H54 (cell line): ENCODE data around the gene TCP11.
"Not testable (repeated sequence)": the region's sequence is repeated elsewhere in the genome, so short reads cannot be mapped to it uniquely, and the experiment has no call there.

Source experiments
- DNase-seq: peaks from one replicate; pipeline ENCODE4 v3.0.0; 2011; ENCODE audit warnings: low spot score, mixed read lengths; ENCODE audit not compliant: insufficient read length
- FAIRE-seq: peaks from 3 replicates; lab custom pipeline; 2011; peaks lifted over from hg19 to GRCh38; lab: Jason Lieb, UNC
- POLR2A ChIP-seq: IDR thresholded peaks from 2 replicates; pipeline ENCODE4 v1.6.1; 2011; ENCODE audit warnings: low read depth, mild to moderate bottlenecking, low read length

The TCP11 gene

DNA sequence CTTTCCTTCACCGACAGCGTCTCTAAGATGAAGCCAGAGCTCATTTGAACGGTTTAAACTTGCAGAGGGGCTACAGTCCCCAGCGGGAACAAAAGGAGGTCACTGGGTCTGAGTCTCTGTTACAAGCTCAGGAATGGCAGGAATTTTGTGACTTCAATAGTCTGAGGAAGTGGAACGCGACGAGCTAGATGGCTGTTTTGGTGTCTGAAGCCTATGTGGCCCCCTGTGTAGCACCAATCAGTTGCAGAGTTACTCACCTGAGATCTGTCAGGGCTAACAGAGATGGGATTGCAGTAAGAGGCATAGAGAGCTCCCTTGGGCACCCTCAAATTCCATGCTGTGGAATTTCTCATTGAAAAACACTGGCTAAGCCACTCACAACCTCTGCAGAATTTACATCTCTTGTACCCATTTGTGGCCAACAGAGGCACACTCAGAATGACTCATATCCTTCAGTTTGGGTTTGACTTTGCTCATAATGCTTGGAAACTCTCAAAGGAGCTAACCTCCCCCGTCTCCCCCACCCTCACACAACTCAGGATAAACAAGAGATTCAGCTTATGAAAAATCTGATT is 7.1 kb upstream of the TCP11 start:
- FAIRE-seq (peak; percentile 89), DNase-seq (peak; percentile 40)
- TF ChIP-seq POLR2A: no peak

DNA sequence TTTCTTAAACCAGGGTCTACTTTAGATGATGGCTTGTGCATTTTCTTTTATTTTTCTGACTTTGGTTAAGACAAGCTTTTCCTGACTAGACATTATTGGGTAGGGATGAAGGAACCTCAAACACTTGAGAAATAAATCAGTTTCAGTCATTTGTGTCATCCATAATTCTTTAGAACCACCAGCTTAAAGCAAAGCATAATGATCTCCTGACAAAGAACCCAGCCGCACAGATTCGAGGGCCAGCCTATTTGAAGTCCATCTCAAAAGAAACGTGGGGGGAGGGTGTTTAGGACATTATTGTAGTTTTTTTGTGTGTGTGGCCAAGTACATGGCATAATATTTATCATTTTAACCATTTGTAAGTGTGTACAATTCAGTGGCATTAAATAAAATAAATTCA is 6.3 kb upstream of the TCP11 start:
- no peak for DNase-seq
- TF ChIP-seq POLR2A: no peak
- FAIRE-seq: no peak

DNA sequence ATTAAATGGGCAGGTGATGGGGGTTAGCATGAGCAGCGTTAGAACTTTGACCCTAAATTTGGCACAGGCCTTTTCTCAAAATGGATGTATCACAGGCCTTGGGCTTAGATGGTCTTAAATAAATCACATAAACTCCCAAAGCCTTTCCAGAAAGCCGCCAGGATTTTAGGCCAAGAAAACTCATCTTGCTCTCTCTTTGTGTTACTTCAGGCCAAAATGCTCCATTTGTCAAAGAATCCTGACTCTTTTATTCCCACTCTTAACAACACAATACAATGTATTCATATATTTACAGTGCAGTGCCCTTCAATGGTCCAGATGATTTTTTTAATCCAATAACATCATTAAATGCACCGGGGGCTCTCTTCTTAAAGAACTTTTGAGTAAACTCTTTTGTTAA is 5.9 kb upstream of the TCP11 start:
- DNase-seq: no peak
- FAIRE-seq: no peak
- TF ChIP-seq POLR2A: no peak

DNA sequence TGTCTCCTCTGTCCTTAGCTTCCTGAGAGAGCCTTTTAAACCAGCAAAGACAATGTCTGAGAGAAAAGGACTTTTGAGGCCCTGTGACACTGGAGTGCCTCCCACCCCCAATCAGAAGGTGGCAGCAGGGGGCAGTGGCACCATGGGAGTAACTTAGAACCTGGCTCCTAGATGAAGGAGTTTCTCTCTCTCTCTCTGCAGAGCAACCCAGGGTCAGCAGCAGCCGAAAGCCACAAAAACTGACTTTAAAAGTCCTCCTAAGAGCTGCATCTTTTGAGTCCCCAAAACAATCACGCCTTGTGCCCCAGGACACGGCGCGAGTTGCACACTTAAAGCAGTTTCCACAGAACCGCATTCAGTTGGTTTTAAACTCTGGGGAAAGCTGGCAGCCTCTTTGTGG is 5.3 kb upstream of the TCP11 start:
- DNase-seq (no peak), FAIRE-seq (no peak)
- TF ChIP-seq POLR2A: no peak

DNA sequence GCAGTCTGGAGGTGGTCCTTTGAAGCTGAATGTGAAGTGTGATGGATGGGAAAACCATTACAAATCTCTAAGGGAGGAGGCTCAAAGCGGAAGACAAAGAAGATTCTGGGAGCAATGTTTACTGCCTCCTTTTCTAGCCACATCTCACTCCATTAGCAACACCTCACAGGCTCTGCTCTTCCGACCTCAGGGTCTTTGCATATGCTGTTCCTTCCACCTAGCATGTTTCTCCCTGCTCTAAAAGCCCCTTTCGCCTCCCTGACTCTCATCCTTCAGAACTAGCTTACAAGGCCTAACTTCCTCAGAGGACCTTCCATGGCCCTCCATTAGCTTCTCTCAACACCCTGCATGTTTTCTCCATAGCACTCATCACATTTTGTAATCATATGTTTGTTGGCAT is 4.6 kb upstream of the TCP11 start:
- FAIRE-seq: no peak
- no peak for TF ChIP-seq POLR2A
- no peak for DNase-seq

DNA sequence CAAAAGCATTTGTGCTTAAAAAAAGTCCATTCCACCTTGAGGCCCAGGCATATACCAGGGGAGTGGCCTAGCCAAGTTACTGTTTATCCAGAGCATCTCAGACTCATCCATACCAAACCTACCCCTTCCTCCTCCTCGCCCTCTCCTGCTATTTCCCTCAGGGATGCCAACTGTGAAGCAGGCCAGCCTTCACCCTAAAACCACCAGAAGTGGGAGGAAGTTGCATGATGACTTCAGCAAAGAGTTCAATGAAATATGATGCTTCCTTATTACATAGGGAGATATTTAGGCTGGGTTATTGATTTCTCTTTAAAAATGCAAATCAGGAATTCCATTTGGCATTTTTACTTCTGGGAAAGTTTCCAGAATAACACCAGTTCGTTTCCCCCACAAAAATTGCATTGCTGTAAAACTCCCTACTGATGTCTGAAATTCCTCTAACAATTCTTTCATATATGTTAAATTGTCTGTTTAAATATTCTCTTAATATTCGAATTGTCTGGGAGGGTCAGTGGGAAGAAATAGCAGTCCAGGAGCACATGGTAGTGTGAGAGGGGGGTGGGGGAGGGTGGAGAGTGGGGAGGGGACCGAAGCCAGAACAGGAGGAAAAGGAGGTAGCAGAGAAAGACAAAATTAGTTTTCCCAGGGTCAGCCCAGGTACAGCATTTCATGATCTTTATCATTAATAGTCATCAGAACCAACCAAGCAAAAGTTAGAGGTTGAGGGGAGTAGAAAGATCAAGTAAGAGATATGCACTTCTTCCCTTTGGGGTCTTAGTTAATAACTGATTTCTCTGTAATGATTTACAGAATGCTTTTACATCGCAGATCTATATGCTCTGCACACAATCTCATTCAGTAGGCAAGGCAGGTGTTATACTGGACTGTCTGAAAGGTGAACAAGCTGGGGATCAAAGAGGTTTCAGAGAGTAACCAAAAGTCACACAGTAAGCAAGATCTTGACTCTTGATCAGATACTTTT is 1.7 kb upstream of the TCP11 start:
- FAIRE-seq (peak; percentile 11), DNase-seq (no peak)
- TF ChIP-seq POLR2A: no peak

DNA sequence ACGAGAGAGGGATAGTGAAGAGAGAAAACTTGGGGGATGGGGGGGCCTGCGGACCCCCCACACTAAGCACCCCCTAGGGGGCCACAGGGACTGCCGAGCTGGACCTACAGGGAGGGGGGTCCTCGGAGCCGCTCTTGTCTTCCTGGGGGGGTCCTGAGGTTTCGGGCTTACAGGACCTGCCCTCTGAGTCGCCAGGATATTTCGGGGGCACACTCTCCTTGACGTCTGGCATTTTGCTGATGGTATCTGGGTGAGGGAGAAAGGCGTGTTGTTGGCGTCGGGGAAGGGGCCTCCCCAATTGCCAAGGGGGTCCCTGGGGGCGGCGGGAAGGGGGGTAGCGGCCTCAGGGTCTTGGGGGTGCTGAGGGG is 516 bp downstream of the TCP11 start:
- FAIRE-seq (no peak), DNase-seq (no peak)
- TF ChIP-seq POLR2A: no peak

DNA sequence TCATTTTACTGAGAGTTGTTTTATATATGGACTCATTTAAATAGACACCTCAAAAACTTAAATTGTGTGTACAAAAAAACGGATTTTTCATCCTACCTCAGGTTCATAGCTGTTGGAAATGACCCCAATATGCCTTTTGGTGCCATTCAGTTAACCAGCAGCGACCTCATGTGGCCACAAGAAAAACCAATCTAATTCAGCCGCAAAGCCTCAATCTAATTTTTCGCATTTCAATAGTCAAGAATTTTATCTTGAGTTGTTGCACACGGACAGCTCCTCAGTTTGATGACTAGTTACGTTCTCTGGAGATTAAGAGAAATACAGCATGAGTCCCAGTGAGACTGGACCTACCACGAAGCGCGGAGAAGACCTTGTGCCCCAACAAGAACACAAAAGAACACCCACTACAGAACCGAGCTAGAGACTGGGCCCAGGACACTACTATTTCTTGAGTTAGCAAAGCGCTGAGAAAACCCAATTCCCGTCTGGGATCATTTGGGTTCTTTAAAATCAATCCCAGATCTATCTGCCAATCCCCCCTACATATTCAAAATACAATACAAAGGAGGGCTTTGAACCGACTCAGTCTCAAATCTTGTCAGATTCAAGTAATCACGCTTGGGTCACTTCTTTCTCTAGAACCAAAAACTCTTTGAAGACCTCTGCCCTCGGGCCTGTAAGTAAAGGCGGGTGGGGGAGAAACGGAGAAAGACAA is 1.1 kb downstream of the TCP11 start:
- peak; percentile 95 for FAIRE-seq
- no peak for DNase-seq
- no peak for TF ChIP-seq POLR2A

DNA sequence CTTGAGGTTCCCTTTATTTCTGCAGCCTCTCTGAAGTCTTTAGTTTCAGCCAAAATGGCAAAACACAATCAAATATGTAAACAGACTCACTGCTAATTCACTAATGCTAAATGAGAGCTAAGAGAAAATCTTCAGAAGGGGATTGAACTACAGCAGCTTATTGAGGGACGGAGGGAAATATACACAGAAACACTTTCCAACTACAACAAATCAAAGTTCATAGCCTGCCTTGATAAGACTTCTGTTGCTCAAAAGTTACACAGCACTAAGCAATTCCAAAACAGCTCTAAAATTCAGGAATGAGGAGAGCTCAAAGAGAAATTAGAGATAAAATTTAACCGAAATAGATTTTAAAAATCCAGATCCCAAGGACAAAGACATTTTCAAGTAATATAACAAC is 1.7 kb downstream of the TCP11 start:
- DNase-seq: no peak
- peak; percentile 45 for FAIRE-seq
- TF ChIP-seq POLR2A: no peak

DNA sequence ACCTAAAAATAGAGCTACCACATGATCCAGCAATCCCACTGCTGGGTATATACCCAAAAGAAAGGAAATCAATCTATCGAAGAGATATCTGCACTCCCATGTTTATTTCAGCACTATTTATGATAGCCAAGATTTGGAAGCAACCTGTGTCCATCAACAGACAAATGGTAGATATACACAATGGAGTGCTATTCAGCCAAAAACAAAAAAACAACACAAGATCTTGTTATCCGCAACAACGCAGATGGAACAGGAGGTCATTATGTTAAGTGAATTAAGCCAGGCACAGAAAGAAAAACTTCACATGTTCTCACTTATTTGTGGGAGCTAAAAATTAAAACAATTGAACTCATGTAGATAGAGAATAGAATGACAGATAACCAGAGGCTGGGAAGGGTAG is 2.9 kb downstream of the TCP11 start:
- FAIRE-seq: not testable (repeated sequence)

DNA sequence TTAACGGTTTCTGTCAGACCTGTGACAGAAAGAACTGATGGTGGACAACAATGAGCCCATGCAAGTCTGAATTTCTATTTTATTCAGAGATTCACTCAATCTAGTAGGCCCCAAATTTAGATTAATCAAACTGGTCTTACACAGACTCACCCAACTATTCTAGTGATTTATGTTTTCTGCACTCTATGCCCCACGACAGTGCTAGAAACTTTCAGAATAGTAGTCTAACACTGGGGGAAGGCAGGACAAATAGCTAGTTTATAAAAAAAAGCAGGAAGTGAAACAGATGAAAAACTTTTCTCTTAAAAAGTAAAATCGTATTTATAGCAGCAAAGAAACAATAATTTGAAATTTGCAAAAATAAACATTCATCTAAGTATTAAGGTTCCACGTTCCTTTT is 5.0 kb downstream of the TCP11 start:
- DNase-seq: no peak
- no peak for TF ChIP-seq POLR2A
- no peak for FAIRE-seq

More for the DNA sequence above, 2.9 kb downstream of the TCP11 start:
- DNase-seq: not testable (repeated sequence)

DNA sequence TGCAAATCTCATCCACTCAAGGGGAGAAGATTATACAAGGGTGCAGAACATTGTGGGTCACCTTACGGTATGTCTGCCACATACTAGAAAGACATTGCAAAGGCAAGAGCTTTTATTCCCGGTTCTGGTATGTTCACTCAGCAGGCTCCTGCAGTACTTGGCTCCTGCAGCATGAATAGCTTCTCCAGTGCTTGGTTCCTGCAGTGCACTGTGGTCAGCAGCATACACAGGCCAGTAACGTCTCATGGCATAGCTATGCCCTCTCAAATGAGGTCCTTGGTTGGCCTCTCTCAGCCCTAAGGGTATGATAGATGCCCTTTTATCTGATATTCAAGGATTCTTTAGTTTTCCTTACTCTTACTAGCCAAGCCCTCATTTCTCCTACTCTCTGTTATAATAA is 12.6 kb downstream of the TCP11 start:
- DNase-seq: no peak
- TF ChIP-seq POLR2A: no peak
- peak; percentile 66 for FAIRE-seq

DNA sequence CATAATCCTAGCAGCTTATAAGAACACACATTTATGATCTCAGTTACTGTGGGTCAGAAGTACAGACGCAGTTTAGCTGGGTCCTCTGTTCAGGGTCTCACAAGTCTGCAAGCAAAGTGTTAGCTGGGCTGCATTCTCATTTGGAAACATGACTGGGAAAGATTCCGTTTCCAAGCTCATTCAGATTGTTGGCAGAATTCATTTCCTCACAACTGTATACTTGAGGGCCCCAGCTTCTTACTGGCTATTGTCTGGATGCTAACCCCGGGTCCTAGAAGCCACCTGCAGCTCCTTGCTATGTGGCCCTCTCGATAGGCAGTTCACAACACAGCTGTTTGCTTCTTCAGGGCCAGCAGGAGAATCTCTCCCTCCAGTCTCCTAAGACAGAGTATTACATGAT is 13.1 kb downstream of the TCP11 start:
- FAIRE-seq (no peak), DNase-seq (no peak)
- TF ChIP-seq POLR2A: no peak

DNA sequence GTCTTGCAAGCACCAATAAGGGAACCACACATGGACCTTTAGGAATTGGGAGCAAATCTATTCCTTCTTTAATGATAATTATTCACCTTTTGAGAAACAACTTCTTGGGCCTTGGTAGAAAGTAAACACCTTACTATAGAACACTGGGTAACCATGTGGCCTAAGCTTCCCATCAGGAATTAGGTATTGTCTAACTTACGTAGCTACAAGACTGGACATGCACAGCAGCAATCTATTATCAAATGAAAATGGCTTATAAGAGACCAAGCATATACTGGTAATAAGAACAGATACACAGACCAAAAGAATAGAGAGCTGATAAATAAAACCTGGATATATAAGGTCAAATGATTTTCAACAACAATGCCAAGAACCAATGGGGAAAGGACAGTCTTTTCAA is 16.8 kb downstream of the TCP11 start:
- DNase-seq: no peak
- TF ChIP-seq POLR2A: no peak
- no peak for FAIRE-seq

DNA sequence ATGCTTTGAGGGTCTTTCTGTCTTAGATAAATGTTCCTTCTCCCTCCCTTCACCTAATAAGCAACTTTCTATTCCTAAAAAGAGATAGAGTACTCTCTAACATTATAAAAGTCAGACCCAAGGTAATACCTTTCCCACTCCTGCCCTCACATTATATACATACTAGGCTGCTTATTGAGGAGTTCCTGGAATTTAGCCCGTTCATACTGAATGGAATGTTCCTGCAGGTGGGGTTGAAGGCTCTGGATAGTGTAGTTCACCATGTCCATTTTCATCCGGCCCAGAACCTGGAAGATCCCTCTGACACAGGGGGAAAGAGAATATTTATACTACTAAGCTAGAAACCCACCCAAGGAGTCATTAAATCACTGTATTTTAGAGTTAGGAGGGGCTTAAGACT is 20.4 kb downstream of the TCP11 start:
- no peak for DNase-seq
- no peak for TF ChIP-seq POLR2A
- FAIRE-seq: no peak
